ENCODE measurements around the gene TTBK1.

DNA sequence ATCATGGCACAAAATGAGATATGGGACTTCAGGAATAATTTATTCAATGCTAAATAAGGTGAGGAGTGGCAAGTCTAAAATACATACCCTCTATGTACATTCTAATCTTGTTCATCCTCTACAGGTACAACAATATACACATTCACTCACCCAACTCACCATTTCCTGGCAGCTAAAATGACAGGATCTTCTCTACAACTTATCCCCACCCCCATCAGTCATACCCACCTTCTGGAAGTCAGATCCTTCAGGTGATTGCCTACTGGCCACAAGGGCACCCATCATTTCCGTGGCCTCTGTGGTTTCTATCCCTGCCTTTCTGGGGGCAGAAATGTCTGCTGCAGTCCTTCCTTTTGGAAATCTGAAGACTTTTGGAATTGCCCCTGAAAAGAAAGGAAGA lies 88.2 kb downstream of the TTBK1 start:
- TF ChIP-seq POLR2A (IDR thresholded peaks at IDR 0.05; ENCODE audit: extremely low read depth, insufficient read length): no peak
- TF ChIP-seq, protein P1, sequence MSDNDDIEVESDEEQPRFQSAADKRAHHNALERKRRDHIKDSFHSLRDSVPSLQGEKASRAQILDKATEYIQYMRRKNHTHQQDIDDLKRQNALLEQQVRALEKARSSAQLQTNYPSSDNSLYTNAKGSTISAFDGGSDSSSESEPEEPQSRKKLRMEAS (IDR thresholded peaks at IDR 0.05; ENCODE audit: low read depth, low read length): no peak
- TF ChIP-seq, protein P2, sequence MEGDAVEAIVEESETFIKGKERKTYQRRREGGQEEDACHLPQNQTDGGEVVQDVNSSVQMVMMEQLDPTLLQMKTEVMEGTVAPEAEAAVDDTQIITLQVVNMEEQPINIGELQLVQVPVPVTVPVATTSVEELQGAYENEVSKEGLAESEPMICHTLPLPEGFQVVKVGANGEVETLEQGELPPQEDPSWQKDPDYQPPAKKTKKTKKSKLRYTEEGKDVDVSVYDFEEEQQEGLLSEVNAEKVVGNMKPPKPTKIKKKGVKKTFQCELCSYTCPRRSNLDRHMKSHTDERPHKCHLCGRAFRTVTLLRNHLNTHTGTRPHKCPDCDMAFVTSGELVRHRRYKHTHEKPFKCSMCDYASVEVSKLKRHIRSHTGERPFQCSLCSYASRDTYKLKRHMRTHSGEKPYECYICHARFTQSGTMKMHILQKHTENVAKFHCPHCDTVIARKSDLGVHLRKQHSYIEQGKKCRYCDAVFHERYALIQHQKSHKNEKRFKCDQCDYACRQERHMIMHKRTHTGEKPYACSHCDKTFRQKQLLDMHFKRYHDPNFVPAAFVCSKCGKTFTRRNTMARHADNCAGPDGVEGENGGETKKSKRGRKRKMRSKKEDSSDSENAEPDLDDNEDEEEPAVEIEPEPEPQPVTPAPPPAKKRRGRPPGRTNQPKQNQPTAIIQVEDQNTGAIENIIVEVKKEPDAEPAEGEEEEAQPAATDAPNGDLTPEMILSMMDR (IDR thresholded peaks at IDR 0.05; ENCODE audit: low read depth, low read length): no peak
